ENCODE measurements around the gene PAFAH2. TPM values are rescaled to one million over a fixed set of nuclear protein-coding genes. Genes with fewer than 3 reads are reported as not detected.
"Not testable (repeated sequence)": the region's sequence is repeated elsewhere in the genome, so short reads cannot be mapped to it uniquely, and the experiment has no call there.

Gene PAFAH2
- total RNA-seq, 4 donors from 2014 or later = 11.8 to 23.0 (median 17.1) TPM

DNA sequence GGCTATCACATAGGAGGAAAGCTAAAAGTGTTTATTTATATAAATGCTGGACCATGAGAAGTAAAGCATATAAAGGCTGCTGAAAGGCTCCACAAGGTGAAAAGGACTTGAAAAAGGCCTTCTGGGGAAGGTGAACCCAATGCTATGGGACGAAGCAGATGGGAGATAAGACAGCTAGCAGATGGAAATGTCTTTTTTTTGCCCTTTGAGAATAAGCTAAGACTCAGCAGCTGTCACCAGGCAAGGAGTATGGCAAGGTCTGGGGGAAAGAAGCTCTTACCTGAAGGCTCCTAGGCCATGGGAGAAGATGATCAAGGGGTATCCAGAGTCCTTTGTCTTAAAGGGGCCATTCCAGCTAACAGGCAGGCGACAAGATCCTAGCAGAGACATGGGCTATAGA is 9.9 kb downstream of the PAFAH2 start:
- TF ChIP-seq, protein P1, sequence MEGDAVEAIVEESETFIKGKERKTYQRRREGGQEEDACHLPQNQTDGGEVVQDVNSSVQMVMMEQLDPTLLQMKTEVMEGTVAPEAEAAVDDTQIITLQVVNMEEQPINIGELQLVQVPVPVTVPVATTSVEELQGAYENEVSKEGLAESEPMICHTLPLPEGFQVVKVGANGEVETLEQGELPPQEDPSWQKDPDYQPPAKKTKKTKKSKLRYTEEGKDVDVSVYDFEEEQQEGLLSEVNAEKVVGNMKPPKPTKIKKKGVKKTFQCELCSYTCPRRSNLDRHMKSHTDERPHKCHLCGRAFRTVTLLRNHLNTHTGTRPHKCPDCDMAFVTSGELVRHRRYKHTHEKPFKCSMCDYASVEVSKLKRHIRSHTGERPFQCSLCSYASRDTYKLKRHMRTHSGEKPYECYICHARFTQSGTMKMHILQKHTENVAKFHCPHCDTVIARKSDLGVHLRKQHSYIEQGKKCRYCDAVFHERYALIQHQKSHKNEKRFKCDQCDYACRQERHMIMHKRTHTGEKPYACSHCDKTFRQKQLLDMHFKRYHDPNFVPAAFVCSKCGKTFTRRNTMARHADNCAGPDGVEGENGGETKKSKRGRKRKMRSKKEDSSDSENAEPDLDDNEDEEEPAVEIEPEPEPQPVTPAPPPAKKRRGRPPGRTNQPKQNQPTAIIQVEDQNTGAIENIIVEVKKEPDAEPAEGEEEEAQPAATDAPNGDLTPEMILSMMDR (IDR thresholded peaks at IDR 0.05) = no peak
- no peak for TF ChIP-seq POLR2A (IDR thresholded peaks at IDR 0.05)
- WGBS, 2 donors = 96% methylated on average over 2 of the region's 2 CpGs
- H3K4me3 ChIP-seq (ENCODE audit: low read depth, poor library complexity, severe bottlenecking) = no peak overlapping the region
- intact Hi-C loops (cut with DNase I; ENCODE audit: low total_unique reads) = no loop called here
- no peak for DNase-seq (ENCODE audit: low spot score in 2 of 2)

DNA sequence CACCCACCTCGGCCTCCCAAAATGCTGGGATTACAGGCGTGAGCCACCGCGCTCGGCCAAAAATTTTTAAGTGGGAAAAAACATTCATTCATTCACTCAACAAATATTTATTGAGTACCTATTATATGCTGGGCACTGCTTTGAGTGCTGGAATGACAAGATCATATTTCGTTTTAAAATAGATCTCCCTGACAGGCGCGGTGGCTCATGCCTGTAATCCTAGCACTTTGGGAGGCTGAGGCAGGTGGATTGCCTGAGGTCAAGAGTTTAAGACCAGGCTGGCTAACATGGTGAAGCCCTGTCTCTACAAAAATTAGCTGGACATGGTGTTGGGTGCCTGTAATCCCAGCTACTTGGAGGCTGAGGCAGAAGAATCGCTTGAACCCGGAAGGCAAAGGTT is 11.1 kb downstream of the PAFAH2 start:
- DNase-seq (ENCODE audit: low spot score in 2 of 2); H3K4me3 ChIP-seq (ENCODE audit: low read depth, poor library complexity, severe bottlenecking); intact Hi-C loops (cut with DNase I; ENCODE audit: low total_unique reads): not testable (repeated sequence)
- 96 to 97% methylated on average over 10 of the region's 10 CpGs for WGBS, 2 donors

DNA sequence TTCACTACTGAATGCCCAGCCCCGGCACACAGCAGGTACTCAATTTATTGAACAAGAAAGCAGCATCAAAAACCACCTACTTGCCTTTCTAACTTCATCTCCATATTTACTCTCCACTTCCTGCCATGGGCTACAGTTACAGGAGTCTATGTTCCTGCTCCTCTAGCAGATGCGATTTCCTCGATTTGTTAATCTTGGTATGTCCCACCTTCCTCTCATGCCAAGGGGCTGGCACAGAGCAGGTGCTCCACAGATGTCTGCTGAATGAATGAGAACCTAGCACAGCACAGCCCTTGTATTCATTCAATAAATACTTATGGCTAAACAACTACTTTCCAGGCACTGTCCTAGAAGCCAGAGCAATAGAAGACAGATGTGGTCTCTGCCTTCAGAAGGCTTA is 12.2 kb downstream of the PAFAH2 start:
- intact Hi-C loops (cut with DNase I; ENCODE audit: low total_unique reads) = no loop called here
- 95 to 97% methylated on average over 3 of the region's 3 CpGs for WGBS, 2 donors
- no peak for DNase-seq (ENCODE audit: low spot score in 2 of 2)
- TF ChIP-seq, protein P1 (IDR thresholded peaks at IDR 0.05) = no peak
- no peak for TF ChIP-seq POLR2A (IDR thresholded peaks at IDR 0.05)
- H3K4me3 ChIP-seq (ENCODE audit: low read depth, poor library complexity, severe bottlenecking) = no peak overlapping the region

DNA sequence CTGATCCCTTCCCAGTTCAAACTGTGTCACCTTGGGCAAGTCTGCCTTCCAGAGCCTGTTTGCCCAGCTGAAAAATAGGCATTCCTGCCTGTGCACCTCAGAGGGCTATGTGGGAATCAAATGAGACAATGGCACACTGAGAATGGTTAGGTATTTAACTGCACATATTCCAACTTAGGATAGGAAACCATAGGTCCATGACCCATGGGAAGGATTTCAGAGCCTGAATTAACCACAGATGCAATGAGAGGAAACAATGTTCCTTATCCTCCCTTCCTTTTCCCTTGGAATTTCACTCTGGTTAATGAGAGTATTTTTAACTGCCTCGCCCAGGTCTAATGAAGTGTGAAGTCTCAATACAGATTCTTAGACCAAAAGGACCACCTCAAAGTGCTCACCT is 12.7 kb downstream of the PAFAH2 start:
- DNase-seq (ENCODE audit: low spot score in 2 of 2) = no peak
- WGBS, 2 donors = 91 to 100% methylated on average over 1 of the region's 1 CpG
- TF ChIP-seq, protein P1 (IDR thresholded peaks at IDR 0.05) = no peak
- no peak for TF ChIP-seq POLR2A (IDR thresholded peaks at IDR 0.05)
- no peak overlapping the region for H3K4me3 ChIP-seq (ENCODE audit: low read depth, poor library complexity, severe bottlenecking)
- intact Hi-C loops (cut with DNase I; ENCODE audit: low total_unique reads) = no loop called here

DNA sequence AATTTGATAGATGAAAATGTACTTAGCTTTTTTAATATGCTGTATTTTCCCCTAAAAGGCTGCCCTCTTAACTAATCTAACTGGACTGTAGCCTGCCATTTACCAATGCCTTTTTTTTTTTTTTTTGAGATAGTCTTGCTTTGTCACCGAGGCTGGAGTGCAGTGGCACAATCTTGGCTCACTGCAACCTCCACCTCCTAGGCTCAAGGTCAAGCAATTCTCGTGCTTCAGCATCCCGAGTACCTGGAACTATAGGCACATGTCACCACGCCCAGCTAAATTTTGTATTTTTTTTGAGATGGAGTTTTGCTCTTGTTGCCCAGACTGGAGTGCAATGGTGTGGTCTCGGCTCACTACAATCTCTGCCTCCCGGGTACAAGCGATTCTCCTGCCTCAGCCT is 18.7 kb downstream of the PAFAH2 start:
- no peak for DNase-seq (ENCODE audit: low spot score in 2 of 2)
- no peak overlapping the region for H3K4me3 ChIP-seq (ENCODE audit: low read depth, poor library complexity, severe bottlenecking)
- WGBS, 2 donors = 84 to 90% methylated on average over 7 of the region's 7 CpGs
- no peak for TF ChIP-seq POLR2A (IDR thresholded peaks at IDR 0.05)
- TF ChIP-seq, protein P1 (IDR thresholded peaks at IDR 0.05) = no peak
- intact Hi-C loops (cut with DNase I; ENCODE audit: low total_unique reads) = no loop called here

DNA sequence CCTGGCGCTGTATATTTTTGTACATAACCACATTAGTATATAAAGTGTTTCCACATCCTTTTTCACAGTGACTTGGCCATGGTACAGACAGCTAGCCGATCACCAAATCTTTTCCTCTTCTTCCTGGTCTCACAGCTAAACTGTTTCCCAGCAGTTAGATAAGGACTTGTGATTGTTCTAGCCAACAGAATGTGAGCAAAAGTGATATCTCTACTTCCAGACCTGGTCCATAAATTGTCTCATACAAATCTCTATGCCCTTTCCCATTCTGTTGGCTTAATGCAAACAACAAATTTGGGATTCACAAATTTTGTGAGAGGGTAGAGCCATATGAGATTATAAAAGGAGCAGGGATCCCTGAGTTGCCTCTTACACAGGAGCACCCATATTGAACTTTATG is 19.5 kb downstream of the PAFAH2 start:
- intact Hi-C loops (cut with DNase I; ENCODE audit: low total_unique reads) = no loop called here
- no peak overlapping the region for H3K4me3 ChIP-seq (ENCODE audit: low read depth, poor library complexity, severe bottlenecking)
- 84 to 94% methylated on average over 2 of the region's 2 CpGs for WGBS, 2 donors
- no peak for DNase-seq (ENCODE audit: low spot score in 2 of 2)
- TF ChIP-seq, protein P1 (IDR thresholded peaks at IDR 0.05) = no peak
- no peak for TF ChIP-seq POLR2A (IDR thresholded peaks at IDR 0.05)
